A673 (cell line): ENCODE measurements around the gene SMARCC2. TPM values are rescaled to one million over a fixed set of nuclear protein-coding genes. Genes with fewer than 3 reads are reported as not detected.

ENCODE experiments used
- BruUV-seq: library from RNA; stranded (reverse); fragments of 400-500 nt; replicated peaks from 2 replicates; lab custom pipeline; 2021; lab: Mats Ljungman, UMichigan
- CTCF ChIA-PET: fragments of 300-600 bp; sonication (Branson Sonifier 250); formaldehyde crosslinking; loops from one replicate; lab custom pipeline; 2022; ENCODE audit warnings: antibody characterized with exemption; lab: Charles Lee
- POLR2A ChIA-PET: fragments of 300-600 bp; sonication (Branson Sonifier 250); formaldehyde crosslinking; loops from one replicate; lab custom pipeline; 2022; ENCODE audit warnings: antibody characterized with exemption; ENCODE audit not compliant: low non-redundant PET; lab: Charles Lee
- DNase-seq: peaks from one replicate; pipeline ENCODE4 v3.0.0-alpha.2; 2015; ENCODE audit warnings: low spot score
- H3K27ac ChIP-seq: fragments of 200-600 bp; sonication (generic); 2 replicates; pipeline ENCODE4 v1.5.1; 2016; ENCODE audit warnings: mixed run types, low read depth, mild to moderate bottlenecking, mixed read lengths, antibody characterized with exemption, low read length; ENCODE audit not compliant: poor library complexity, severe bottlenecking
- H3K27me3 ChIP-seq: fragments of 200-600 bp; sonication (generic); replicated peaks from 2 replicates; pipeline ENCODE4 v1.6.1; 2017; ENCODE audit warnings: mixed run types, low read depth, mild to moderate bottlenecking, mixed read lengths, antibody characterized with exemption, low read length; ENCODE audit not compliant: insufficient read depth, poor library complexity
- H3K36me3 ChIP-seq: fragments of 200-600 bp; sonication (generic); 2 replicates; pipeline ENCODE4 v1.6.1; 2016; ENCODE audit warnings: mixed run types, mild to moderate bottlenecking, mixed read lengths, antibody characterized with exemption, low read length; ENCODE audit not compliant: insufficient read depth, poor library complexity, severe bottlenecking
- H3K4me1 ChIP-seq: fragments of 200-600 bp; sonication (generic); 2 replicates; pipeline ENCODE4 v1.6.1; 2017; ENCODE audit warnings: mixed run types, mild to moderate bottlenecking, mixed read lengths, antibody characterized with exemption, low read length; ENCODE audit not compliant: insufficient read depth, poor library complexity, severe bottlenecking
- H3K4me3 ChIP-seq: fragments of 200-600 bp; sonication (generic); 2 replicates; pipeline ENCODE4 v1.5.1; 2016; ENCODE audit warnings: low read depth, mixed run types, mild to moderate bottlenecking, mixed read lengths, low read length; ENCODE audit not compliant: poor library complexity, severe bottlenecking
- H3K9me3 ChIP-seq: fragments of 200-600 bp; sonication (generic); 2 replicates; pipeline ENCODE4 v1.6.1; 2016; ENCODE audit warnings: mixed run types, low read depth, mild to moderate bottlenecking, mixed read lengths, antibody characterized with exemption, low read length; ENCODE audit not compliant: poor library complexity, severe bottlenecking
- CTCF ChIP-seq: fragments of 300-800, 200-600 bp; sonication (generic); conservative IDR thresholded peaks from 2 replicates; pipeline ENCODE4 v1.5.1; 2017; ENCODE audit warnings: low read depth, mild to moderate bottlenecking, antibody characterized with exemption, low read length, moderate library complexity, mixed read lengths
- EZH2 ChIP-seq: fragments of 200-600 bp; sonication (generic); IDR thresholded peaks from 2 replicates; pipeline ENCODE4 v1.6.1; 2017; ENCODE audit warnings: borderline replicate concordance, low read depth, mild to moderate bottlenecking, mixed read lengths, antibody characterized with exemption, low read length; ENCODE audit not compliant: poor library complexity, severe bottlenecking
- intact Hi-C: fragments of 100-400 bp; cut with micrococcal nuclease; formaldehyde crosslinking; loops from one replicate; pipeline ENCODE4 v1.10.0; 2022; ENCODE audit not compliant: unreplicated experiment
- total RNA-seq: library from RNA; stranded (reverse); gene quantifications from 2 replicates; pipeline ENCODE4 v1.2.3, GENCODE V29; 2021

The SMARCC2 gene
- total RNA-seq, 1 experiment from 2014 or later, result 133 TPM

DNA sequence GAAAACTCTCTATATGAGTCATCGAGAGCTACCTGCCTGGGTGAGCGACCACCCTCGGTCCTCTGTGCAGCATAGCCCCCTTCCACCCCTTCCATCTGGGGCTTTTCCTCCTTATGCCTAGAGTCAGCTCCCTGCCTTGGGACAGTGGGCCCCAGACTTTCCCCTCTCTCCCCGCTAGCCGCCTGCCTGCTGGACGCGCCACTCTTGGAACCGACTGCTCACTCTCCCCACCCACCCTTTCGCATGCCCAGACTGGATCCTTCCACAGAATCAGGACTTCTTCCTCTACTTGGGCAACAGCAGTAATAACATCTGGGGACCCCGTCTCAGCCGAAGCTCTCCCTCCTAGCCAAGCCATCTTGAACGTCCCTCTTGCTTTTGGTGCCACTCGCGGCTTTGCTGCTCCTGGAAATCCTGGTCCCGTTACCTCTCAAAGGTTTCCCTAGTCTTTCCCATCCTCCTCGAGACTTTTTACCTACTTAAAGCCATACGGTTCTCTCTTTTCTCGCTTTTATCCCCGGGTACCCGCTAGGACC is 60.5 kb downstream of the SMARCC2 start:
- TF ChIP-seq EZH2 (no peak), CTCF (no peak)
- Histone ChIP-seq H3K36me3 (peaks cover 31% of the 10 kb centered on the region), H3K4me3 (peak overlapping the region; percentile 72), H3K9me3 (no peaks in the 10 kb centered on the region), H3K27ac (peak overlapping the region; percentile 74), H3K27me3 (no peaks in the 10 kb centered on the region), H3K4me1 (peaks cover 21% of the 10 kb centered on the region)
- peak; percentile 51 for DNase-seq
- no TSS peak for BruUV-seq
- CTCF ChIA-PET, result interaction anchor here (0.7 to 1.7 kb wide), 3 partner anchors 11 to 61 kb away, joined by 3 to 15 read pairs (median 13); partner anchors contain the start of genes SMARCC2 and ZC3H10
- intact Hi-C loops, result loop anchor here (2.0 kb wide), 1 partner anchor 28 kb away; no protein-coding TSS in a partner anchor
- POLR2A ChIA-PET, result interaction anchor here (0.6 kb wide), 1 partner anchor 28 kb away, joined by 5 read pairs; no protein-coding TSS in a partner anchor

DNA sequence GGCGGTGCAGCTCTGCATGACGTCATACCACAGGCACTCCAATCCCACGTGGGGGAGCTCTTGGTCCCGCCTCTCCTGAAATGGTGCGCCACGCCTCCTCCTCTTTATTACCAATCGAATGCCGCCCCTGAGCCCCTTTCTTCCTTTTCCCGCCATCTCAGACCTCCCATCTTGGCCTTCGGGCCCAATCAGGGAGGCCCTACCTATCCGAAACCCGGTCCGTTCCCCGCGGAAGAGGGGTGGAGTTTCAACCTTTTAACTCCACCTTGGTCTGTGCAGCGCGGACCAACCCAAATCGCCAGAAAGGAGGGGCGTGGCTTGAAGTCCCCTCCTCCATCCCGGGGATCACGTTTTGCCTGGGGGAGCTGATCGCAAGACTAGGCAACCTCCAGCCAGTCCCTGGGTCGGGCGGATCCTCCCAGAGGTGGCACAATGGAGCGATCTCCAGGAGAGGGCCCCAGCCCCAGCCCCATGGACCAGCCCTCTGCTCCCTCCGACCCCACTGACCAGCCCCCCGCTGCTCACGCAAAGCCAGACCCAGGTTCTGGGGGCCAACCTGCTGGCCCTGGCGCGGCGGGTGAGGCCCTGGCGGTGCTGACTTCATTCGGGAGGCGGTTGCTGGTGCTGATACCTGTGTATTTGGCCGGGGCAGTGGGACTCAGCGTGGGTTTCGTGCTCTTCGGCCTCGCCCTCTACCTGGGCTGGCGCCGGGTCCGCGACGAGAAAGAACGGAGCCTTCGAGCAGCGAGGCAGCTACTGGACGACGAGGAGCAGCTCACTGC is 61.2 kb downstream of the SMARCC2 start, which contains the start of gene ESYT1:
ESYT1 (plus strand) TSS at position 380 of the 782 bp plus-strand sequence; CDS start at position 433, 53 bp downstream.
- DNase-seq, result peak; percentile 100
- Histone ChIP-seq H3K27me3 (no peaks in the 10 kb centered on the region), H3K4me1 (peaks cover 21% of the 10 kb centered on the region), H3K27ac (peak within 1 kb of the TSS; percentile 76), H3K36me3 (peaks cover 24% of the 10 kb centered on the region), H3K4me3 (peak within 1 kb of the TSS; percentile 72), H3K9me3 (no peaks in the 10 kb centered on the region)
- POLR2A ChIA-PET, result interaction anchor here (0.5 to 0.7 kb wide), 3 partner anchors 24 to 373 kb away, joined by 3 to 6 read pairs (median 3); partner anchors contain the start of gene MYL6B
- intact Hi-C loops, result loop anchor here (2.0 kb wide), 2 partner anchors 29 to 61 kb away; partner anchors contain the start of gene SMARCC2
- CTCF ChIA-PET, result interaction anchor here (0.7 to 1.7 kb wide), 4 partner anchors 8 to 336 kb away, joined by 3 to 15 read pairs (median 8); partner anchors contain the start of genes SMARCC2 and ZC3H10
- TF ChIP-seq EZH2, result no peak
- TF ChIP-seq CTCF, result no peak
- TSS peak; percentile 45 for BruUV-seq

GRCh38 chr12:56127485-56127887 is 61.8 kb downstream of the SMARCC2 start:
- H3K4me1 ChIP-seq, result peaks cover 21% of the 10 kb centered on the region
- ChIA-PET POLR2A (interaction anchor here (0.5 to 0.7 kb wide), 3 partner anchors 25 to 374 kb away, joined by 3 to 6 read pairs (median 3); partner anchors contain the start of gene MYL6B), CTCF (interaction anchor here (0.7 to 1.7 kb wide), 4 partner anchors 8 to 337 kb away, joined by 3 to 15 read pairs (median 8); partner anchors contain the start of genes SMARCC2 and ZC3H10)
- H3K27me3 ChIP-seq, result no peaks in the 10 kb centered on the region
- no peaks in the 10 kb centered on the region for H3K9me3 ChIP-seq
- H3K36me3 ChIP-seq, result peaks cover 22% of the 10 kb centered on the region
- DNase-seq, result no peak
- intact Hi-C loops, result loop anchor here (2.0 kb wide), 1 partner anchor 61 kb away; the partner anchor contains the start of gene SMARCC2
- peak overlapping the region; percentile 72 for H3K4me3 ChIP-seq
- TSS peak; percentile 99 for BruUV-seq
- H3K27ac ChIP-seq, result peak overlapping the region; percentile 76
- TF ChIP-seq CTCF, result no peak
- no peak for TF ChIP-seq EZH2
